GM23338 (cell line): Measurements from ENCODE around the gene LPO. TPM values are rescaled to one million over a fixed set of nuclear protein-coding genes. Genes with fewer than 3 reads are reported as not detected.
A peak's percentile ranks its signal among the peaks of the same experiment; 100 is the strongest.

Experiments
- ATAC-seq: fragments of 200-7000 bp; cut with Tn5 transposase; 3 replicates; pipeline ENCODE4 v1.9.1; 2020
- DNase-seq: peaks from one replicate; pipeline ENCODE4 v3.0.0-alpha.2; 2015; ENCODE audit warnings: low spot score
- H2AFZ ChIP-seq: fragments of 200-600 bp; sonication (generic); 2 replicates; pipeline ENCODE4 v1.8.0; 2016; ENCODE audit warnings: antibody characterized with exemption, mild to moderate bottlenecking, moderate library complexity
- H3F3A ChIP-seq: fragments of 200-600 bp; sonication (generic); replicated peaks from 2 replicates; pipeline ENCODE4 v1.8.0; 2017; ENCODE audit warnings: antibody characterized with exemption, mixed run types, low read depth
- H3K27ac ChIP-seq: fragments of 200-600 bp; sonication (generic); 2 replicates; pipeline ENCODE4 v1.6.1; 2016; ENCODE audit warnings: low read depth
- H3K27me3 ChIP-seq: fragments of 200-600 bp; sonication (generic); 2 replicates; pipeline ENCODE4 v1.8.0; 2016; ENCODE audit warnings: mild to moderate bottlenecking, mixed run types, moderate library complexity; ENCODE audit not compliant: insufficient read depth
- H3K36me3 ChIP-seq: fragments of 200-600 bp; sonication (generic); 2 replicates; pipeline ENCODE4 v1.8.0; 2016; ENCODE audit warnings: mild to moderate bottlenecking; ENCODE audit not compliant: insufficient read depth
- H3K4me1 ChIP-seq: fragments of 200-600 bp; sonication (generic); 2 replicates; pipeline ENCODE4 v1.8.0; 2016; ENCODE audit warnings: mild to moderate bottlenecking, moderate library complexity; ENCODE audit not compliant: insufficient read depth
- H3K4me2 ChIP-seq: fragments of 200-600 bp; sonication (generic); 2 replicates; pipeline ENCODE4 v1.7.1; 2017; ENCODE audit warnings: mixed run types
- H3K4me3 ChIP-seq: fragments of 200-600 bp; sonication (generic); 2 replicates; pipeline ENCODE4 v1.6.1; 2016; ENCODE audit warnings: mixed run types
- H3K79me2 ChIP-seq: fragments of 200-600 bp; sonication (generic); replicated peaks from 2 replicates; pipeline ENCODE4 v1.8.0; 2017; ENCODE audit warnings: mild to moderate bottlenecking; ENCODE audit not compliant: insufficient read depth
- H3K9me2 ChIP-seq: fragments of 200-600 bp; sonication (generic); 2 replicates; pipeline ENCODE4 v1.8.0; 2017; ENCODE audit not compliant: insufficient read depth
- H4K20me1 ChIP-seq: fragments of 200-600 bp; sonication (generic); replicated peaks from 2 replicates; pipeline ENCODE4 v1.8.0; 2017; ENCODE audit warnings: mild to moderate bottlenecking; ENCODE audit not compliant: insufficient read depth
- H3K27ac Mint-ChIP-seq: 2 replicates; pipeline ENCODE4 v1.8.0; 2020; ENCODE audit warnings: inconsistent platforms, mild to moderate bottlenecking, moderate library complexity, mixed read lengths
- H3K27me3 Mint-ChIP-seq: 3 replicates; pipeline ENCODE4 v1.8.0; 2022; ENCODE audit warnings: low read depth, mild to moderate bottlenecking, moderate library complexity, mixed read lengths, inconsistent platforms; ENCODE audit not compliant: insufficient read depth, poor library complexity
- H3K36me3 Mint-ChIP-seq: 3 replicates; pipeline ENCODE4 v1.8.0; 2021; ENCODE audit warnings: low read depth, mild to moderate bottlenecking, inconsistent platforms, moderate library complexity, mixed read lengths
- H3K4me1 Mint-ChIP-seq: 3 replicates; pipeline ENCODE4 v1.8.0; 2020; ENCODE audit warnings: mild to moderate bottlenecking, inconsistent platforms, mixed read lengths
- H3K4me3 Mint-ChIP-seq: 3 replicates; pipeline ENCODE4 v1.8.0; 2021; ENCODE audit warnings: moderate library complexity, mild to moderate bottlenecking, inconsistent platforms, mixed read lengths
- H3K9me3 Mint-ChIP-seq: 3 replicates; pipeline ENCODE4 v1.8.0; 2020; ENCODE audit warnings: moderate library complexity, mild to moderate bottlenecking, inconsistent platforms, mixed read lengths
- CREB1 ChIP-seq: fragments of 250-450 bp; sonication (Bioruptor Pico); IDR thresholded peaks from 2 replicates; pipeline ENCODE4 v1.5.0; 2020; ENCODE audit warnings: low read depth, mild to moderate bottlenecking, moderate library complexity
- ETS1 ChIP-seq: IDR thresholded peaks from 2 replicates; pipeline ENCODE4 v1.6.1; 2016; ENCODE audit warnings: antibody characterized with exemption
- EZH2phosphoT487 ChIP-seq: fragments of 200-600 bp; sonication (generic); IDR thresholded peaks from one replicate; pipeline ENCODE4 v1.8.1; 2018; ENCODE audit warnings: antibody characterized with exemption; ENCODE audit not compliant: unreplicated experiment
- POLR2AphosphoS5 ChIP-seq: IDR thresholded peaks from 2 replicates; pipeline ENCODE4 v1.6.1; 2016; ENCODE audit warnings: antibody characterized with exemption, low read depth
- STAT1 ChIP-seq: IDR thresholded peaks from one replicate; pipeline ENCODE4 v1.6.1; 2016; ENCODE audit warnings: antibody characterized with exemption; ENCODE audit not compliant: unreplicated experiment
- ZNF114 ChIP-seq: fragments of 250-450 bp; sonication (Bioruptor Pico); IDR thresholded peaks from 2 replicates; pipeline ENCODE4 v1.5.0; 2020; ENCODE audit warnings: mild to moderate bottlenecking, moderate library complexity
- ZNF331 ChIP-seq: fragments of 250-450 bp; sonication (Bioruptor Pico); IDR thresholded peaks from 2 replicates; pipeline ENCODE4 v1.5.0; 2020; ENCODE audit warnings: low read depth, mild to moderate bottlenecking, moderate library complexity
- polyA plus RNA-seq: library from polyadenylated mRNA; unstranded; fragments of >200 nt; fragmentation: Nextera tagmentation; extraction: Ambion mirVana; gene quantifications from 2 replicates; pipeline ENCODE4 v1.2.1, GENCODE V29; 2016
- total RNA-seq: library from RNA; depleted of rRNA; stranded (reverse); fragments of >200 nt; shearing (Covaris generic); gene quantifications from 2 replicates; pipeline ENCODE4 v1.2.3, GENCODE V29; 2014
- TF ChIP-seq, protein P1 (sequence below), 2 experiments: fragments of 200-600 bp in 1 of 2; sonication (generic) in 1 of 2; conservative IDR thresholded peaks; 2 replicates each; pipeline versions ENCODE4 v1.5.1 to v1.6.1; 2016 to 2017; ENCODE audit warnings: antibody characterized with exemption in 2 of 2, low read depth in 2 of 2, mild to moderate bottlenecking in 2 of 2, moderate library complexity in 1 of 2

LPO gene
- total and polyA plus RNA-seq, 2 experiments from 2014 or later, result 0.13 to 0.35 TPM

- no peaks in the 10 kb centered on the region for H3K27me3 ChIP-seq
- H3K4me3 ChIP-seq, result no peak overlapping the region
- no peak overlapping the region; the same call in 2 of the 3 replicates for H3K4me3 Mint-ChIP-seq
- peak overlapping the region; percentile 20; the same call in 1 of the 2 replicates for H3K4me2 ChIP-seq
- H3K9me2 ChIP-seq, result no peaks in the 10 kb centered on the region
- H3K4me1 ChIP-seq, result peaks cover 13% of the 10 kb centered on the region
- ATAC-seq (no peak), DNase-seq (no peak)
- 0 out of 2 replicates have a peak overlapping the region, but pooled peaks have one; percentile 72 for H2AFZ ChIP-seq
- TF ChIP-seq ZNF331 (CRISPR knock-in tag) (no peak), ZNF114 (no peak), POLR2AphosphoS5 (no peak), ETS1 (no peak), EZH2phosphoT487 (no peak), CREB1 (CRISPR knock-in tag) (no peak), STAT1 (no peak)
- H3K36me3 Mint-ChIP-seq, result no peaks in the 10 kb centered on the region
- H3K36me3 ChIP-seq, result no peaks in the 10 kb centered on the region
- H3K27ac ChIP-seq, result no peak overlapping the region
- H3K79me2 ChIP-seq, result no peaks in the 10 kb centered on the region
- H3K4me1 Mint-ChIP-seq, result peaks cover 28% of the 10 kb centered on the region
- no peaks in the 10 kb centered on the region for H3K9me3 Mint-ChIP-seq
- H3F3A ChIP-seq, result no peaks in the 10 kb centered on the region
- H4K20me1 ChIP-seq, result no peaks in the 10 kb centered on the region
- peaks cover 5% of the 10 kb centered on the region for H3K27me3 Mint-ChIP-seq
- no peak overlapping the region for H3K27ac Mint-ChIP-seq
These were observed 69.2 kb downstream of the LPO start for GRCh38 chr17:58307468-58308172.

DNA sequence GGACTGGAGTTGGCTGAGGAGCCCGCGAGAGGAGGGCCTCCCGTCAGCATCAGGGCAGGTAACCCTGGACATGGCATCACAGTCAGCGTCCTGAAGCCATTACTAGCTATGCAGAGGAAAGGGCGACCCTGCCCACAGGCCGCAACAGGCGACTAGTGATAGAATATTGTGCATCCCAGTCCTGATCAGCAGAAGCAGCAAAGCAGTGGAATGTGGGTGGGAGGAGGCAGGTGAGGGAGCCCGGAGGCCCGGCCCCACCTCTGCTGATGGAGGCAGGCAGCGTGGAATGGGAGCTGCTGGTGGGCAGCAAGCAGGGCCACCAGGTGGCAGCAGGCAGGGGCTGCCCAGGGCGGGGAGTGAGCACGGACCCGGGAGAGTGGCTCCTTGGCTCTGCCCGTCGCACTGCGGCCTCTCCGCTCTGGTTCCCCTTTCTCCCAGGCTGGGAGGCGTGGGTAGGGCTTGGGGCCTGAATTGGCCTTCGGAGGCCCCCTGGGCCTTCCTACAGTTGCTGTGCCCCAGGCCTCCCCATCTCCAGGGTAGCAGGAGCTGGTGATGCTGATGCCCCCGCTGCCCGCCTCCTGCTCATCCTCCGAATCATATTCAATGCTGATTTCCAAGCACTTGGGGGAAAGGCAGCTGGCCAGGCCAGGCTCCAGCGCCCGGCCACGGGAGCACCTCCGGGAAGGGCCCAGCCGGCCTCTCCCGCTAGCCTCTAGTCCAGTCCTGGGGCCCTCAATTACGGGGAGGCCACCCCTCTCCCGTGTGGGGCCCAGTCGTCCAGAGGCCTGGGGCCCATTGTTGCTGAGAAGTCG is 70.0 kb downstream of the LPO start:
- Mint-ChIP-seq H3K4me3 (no peak overlapping the region), H3K27me3 (peaks cover 5% of the 10 kb centered on the region), H3K36me3 (no peaks in the 10 kb centered on the region), H3K9me3 (no peaks in the 10 kb centered on the region), H3K27ac (no peak overlapping the region), H3K4me1 (peaks cover 25% of the 10 kb centered on the region)
- ATAC-seq, result peak; percentile 85
- TF ChIP-seq, protein P1, sequence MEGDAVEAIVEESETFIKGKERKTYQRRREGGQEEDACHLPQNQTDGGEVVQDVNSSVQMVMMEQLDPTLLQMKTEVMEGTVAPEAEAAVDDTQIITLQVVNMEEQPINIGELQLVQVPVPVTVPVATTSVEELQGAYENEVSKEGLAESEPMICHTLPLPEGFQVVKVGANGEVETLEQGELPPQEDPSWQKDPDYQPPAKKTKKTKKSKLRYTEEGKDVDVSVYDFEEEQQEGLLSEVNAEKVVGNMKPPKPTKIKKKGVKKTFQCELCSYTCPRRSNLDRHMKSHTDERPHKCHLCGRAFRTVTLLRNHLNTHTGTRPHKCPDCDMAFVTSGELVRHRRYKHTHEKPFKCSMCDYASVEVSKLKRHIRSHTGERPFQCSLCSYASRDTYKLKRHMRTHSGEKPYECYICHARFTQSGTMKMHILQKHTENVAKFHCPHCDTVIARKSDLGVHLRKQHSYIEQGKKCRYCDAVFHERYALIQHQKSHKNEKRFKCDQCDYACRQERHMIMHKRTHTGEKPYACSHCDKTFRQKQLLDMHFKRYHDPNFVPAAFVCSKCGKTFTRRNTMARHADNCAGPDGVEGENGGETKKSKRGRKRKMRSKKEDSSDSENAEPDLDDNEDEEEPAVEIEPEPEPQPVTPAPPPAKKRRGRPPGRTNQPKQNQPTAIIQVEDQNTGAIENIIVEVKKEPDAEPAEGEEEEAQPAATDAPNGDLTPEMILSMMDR (conservative IDR thresholded peaks at IDR 0.05; ENCODE audit: low read depth in 2 of 2), result peak; percentile 63 to 89
- TF ChIP-seq EZH2phosphoT487, result no peak
- no peak for TF ChIP-seq ZNF114
- peak; percentile 86 for DNase-seq
- Histone ChIP-seq H3K79me2 (no peaks in the 10 kb centered on the region), H3K4me3 (no peak overlapping the region), H3K27ac (no peak overlapping the region), H3K4me2 (peak overlapping the region; percentile 20; the same call in 1 of the 2 replicates), H3F3A (no peaks in the 10 kb centered on the region), H4K20me1 (no peaks in the 10 kb centered on the region), H3K27me3 (no peaks in the 10 kb centered on the region), H3K9me2 (no peaks in the 10 kb centered on the region), H2AFZ (peak overlapping the region; percentile 74; the same call in 1 of the 2 replicates), H3K36me3 (no peaks in the 10 kb centered on the region), H3K4me1 (peaks cover 9% of the 10 kb centered on the region)
